Stimulated activated CD4-positive, alpha-beta T cell treated with anti-CD3 and anti-CD28 coated beads, TNF-alpha, amount 100 ng/mL, for 48 hours (primary cell): ENCODE results near the gene IQSEC3.

Experiments
- DNase-seq, 3 donors: peaks; one replicate each; pipeline ENCODE4 v3.0.0-alpha.2; 2020; ENCODE audit warnings: low read depth in 3 of 3

Gene IQSEC3

DNA sequence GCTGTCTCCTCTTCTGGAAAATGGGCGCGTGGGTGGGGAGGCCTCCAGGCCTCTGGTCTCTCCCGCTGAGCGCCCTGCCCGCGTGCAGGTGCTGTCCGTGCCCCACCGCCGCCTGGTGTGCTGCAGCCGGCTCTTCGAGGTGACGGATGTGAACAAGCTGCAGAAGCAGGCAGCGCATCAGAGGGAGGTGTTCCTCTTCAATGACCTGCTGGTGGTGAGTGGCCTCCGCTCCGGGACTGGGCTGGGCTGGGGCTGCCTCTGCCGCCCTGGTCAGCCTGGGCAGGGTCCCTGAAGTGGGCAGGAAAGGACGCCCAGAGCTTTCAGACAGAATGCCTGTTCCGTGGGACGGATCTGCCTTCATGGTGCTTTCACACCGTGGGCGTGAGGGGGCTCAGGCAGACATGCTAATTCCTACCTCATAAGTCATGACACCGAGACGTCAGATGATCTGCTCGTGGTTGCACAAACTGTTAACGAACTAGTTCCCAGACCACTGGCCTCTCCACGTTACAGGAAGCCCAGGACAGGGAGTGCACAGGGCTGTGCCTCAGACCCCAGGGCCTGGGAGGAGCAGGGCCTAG lies 96.9 kb downstream of the IQSEC3 start:
- no peak for DNase-seq

DNA sequence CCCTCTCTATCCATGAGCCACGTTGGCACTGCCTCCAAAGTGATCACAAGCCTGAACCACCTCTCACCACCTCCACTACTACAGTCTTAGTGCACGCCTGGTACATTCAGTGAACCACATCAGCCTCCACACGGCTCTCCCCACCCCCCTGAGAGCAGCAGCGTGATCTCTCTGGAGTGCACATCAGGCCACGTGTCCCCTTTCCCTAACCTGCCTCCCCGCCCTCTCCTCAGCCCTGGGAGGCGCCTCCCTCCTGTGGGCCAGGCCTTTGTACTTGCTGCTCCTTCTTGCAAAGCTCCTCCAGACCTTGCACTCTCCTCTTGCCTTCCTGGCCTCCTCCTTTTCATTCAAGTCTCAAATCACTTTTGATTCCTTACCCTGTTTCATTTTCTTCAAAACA lies 97.6 kb downstream of the IQSEC3 start:
- DNase-seq: no peak

DNA sequence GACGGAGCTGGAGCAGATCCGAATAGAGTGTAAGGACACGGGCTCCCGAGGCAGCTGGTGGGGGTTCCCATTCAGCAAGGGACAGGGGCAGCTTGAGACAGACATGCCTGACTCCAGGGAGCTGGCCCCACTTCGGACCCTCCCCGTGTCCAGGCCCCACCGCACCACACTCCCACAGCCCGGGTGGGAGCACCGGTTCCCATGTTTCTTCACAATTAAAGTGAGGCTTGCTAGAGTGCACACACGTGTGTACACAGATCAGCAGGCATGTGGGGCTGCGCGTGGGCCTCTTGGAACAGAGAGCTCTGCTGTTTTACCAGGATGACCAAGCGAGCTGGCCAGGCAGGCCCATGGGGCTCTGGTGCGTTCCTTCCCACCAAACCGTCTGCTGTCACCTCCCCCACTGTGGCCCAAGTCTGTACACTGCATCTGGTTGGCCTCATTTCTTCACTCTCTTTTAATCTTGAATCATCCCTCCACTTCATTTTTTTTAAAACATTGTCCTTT lies 99.3 kb downstream of the IQSEC3 start:
- no peak for DNase-seq

DNA sequence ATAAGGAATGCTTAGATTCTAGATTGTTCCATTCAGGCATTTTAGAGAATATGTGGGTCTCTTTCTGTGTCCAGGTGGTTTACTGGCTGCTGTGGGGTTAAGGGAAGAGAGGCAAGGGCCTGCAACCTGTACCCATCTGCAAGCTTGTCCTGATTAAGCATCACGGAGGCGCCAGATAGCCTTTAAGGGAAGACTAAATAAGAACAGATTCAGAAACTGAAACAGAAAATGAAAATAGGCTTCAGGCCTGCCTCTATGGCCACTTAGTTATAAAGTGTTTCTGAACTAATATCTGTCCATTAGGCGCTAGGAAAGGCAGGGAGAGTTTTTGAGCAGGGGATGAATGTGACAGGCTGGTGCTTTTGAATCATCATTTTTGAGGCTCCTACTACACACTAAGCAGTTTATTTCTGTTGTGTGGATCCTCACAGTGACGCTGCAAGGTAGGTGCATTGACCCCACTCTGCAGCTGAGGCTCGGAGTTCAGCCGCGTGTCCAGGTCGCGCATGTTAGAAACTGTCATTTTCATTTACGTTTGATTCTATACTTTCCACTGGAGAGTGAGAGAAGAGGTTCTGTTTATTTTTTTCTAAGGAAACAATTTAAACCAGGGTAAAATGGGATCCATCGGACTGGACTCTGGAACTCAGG lies 100.0 kb downstream of the IQSEC3 start:
- DNase-seq: no peak

DNA sequence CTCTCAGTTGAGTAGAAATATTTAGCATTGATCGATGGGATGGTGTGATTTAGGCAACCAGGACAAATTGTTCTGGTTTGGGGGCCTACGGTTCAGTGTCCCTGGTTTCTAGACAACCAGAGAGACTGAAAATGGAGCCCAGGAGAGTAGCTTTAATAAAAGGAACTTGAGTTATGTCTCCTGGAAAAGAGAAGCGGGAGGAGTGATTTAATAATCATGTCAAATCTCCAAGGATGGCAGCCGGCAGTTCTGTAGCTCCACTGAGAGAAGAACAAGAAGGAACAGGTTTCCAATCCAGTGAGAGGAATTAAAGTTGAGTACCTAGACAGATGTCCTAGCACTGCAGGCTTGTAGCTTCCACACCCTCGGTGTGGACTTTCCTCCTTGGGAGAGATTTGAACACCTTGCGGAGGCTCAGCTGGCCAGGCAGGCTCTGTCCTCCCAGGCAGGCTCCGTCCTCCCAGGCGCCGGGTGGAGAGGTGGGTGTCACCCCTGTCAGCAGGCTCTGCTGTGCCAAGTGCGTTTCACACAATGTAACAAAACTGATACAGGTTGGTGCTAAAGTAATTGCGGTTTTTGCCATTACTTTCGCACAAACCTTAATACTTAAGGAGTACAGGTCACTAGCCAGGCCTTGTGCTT lies 101.5 kb downstream of the IQSEC3 start:
- no peak for DNase-seq

DNA sequence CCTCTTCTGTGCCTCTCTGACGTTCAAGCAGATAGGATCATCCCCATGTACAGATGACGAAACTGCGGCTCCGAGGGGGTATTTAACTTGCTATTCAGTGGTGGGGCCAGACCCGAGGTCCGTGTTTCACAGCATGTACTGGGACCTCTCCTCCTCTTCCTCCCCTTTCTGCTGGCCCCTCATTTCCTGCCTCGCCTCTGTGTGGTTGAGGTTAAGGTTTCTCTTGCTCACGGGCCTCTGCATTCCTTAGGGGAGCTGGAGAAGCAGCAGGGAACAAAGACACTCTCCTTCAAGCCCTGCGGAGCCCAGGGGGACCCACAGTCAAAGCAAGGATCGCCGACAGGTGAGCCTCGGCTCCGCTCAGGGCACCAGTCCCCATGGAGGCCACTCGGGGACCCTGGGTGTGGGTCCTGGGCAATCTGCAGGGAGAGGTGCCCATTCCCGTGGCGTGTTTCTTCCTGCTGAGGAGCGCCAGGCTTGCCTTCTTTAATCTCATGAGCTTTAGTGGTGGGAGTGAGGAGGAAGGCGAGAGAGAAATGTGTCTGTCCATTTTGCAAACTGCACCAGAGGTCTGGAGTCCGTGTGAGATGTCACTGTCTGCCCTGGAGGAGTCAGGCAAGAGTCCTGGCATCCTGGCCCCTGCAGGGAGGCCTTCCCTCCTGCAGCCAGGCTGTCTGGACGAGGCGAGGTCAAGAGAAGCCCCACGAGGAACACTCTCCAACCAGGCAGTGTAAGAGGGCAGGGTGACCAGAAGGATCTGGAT lies 102.4 kb downstream of the IQSEC3 start:
- no peak for DNase-seq

DNA sequence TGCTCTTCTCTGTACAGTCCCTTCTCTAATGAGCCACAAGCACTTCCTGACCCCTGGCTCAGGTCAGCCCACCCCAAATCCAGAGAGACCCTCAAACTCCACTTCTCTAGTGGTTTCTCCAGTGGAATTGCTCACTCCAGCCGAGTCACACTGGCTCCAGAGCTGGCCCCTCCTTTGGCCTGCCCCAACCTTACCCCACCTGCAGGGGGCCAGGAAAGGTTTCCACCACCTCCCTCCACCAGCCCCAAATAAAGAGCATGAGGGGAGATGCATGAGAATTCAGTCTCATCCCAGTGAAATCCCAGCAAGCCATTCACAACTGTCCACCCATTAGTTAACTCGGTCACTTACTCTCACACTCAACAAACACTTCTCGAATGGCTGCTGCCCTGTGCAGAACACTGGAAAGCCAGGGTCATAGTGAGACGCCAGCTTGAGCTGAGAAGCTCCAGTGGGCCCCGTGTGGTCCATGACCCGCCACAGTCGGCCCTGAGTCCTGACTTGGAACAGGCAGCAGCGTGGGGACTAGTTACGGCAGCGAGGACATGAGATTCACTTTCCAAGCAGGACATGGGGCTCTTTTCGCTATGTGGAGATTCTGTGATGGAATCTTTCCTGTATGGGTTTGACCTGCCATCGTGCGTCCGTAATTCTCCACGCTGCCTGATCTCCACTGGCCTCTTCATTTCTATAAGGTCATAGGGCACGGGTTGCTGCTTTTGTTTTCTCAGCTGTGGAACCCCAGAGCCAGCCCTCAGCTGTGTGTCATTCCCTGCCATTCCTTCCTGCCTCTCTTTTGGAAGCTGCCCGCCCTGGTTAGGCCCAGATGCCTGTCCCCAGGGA lies 103.2 kb downstream of the IQSEC3 start:
- DNase-seq: no peak

DNA sequence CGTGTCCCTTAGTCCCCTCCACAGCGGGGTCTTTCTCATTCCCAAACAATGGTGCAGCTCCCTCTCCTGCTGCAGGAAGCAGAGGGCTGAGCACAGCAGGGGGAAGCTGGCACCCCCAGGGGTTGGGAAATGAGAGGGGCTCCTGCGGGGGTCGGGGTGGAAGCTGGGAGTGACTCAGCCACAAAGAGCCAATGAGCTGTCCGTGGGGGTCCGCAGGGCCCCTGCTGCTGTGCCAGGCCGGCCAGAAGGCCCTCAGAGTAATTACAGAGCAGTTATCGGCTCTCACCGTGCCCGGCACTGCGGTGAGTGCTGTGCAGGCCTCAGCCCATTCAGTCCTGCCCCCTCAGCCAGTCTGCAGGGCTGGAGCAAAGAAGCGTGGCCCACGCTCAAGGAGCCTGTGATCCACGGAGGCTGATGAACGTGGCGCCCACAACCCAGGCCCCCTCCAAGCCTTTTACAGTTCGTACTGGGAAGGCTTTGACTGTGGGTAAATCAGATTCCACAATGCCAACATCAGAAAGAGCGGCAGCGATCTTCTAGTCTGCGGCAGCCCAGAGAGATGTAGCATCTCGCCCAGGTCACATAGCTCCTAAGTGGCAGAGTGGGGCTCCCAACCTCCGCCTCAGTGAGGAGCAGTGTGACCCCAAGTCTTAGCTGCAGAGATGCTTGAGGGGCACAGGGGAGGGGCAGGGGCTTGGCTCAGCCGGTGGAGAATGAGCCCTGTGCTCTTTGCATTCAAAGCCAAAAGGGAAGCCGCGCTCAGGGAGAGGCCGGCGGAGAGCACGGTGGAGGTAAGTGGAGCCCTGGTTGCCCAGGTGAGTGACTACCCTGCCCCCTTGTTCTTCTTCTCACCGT lies 104.0 kb downstream of the IQSEC3 start:
- no peak for DNase-seq

DNA sequence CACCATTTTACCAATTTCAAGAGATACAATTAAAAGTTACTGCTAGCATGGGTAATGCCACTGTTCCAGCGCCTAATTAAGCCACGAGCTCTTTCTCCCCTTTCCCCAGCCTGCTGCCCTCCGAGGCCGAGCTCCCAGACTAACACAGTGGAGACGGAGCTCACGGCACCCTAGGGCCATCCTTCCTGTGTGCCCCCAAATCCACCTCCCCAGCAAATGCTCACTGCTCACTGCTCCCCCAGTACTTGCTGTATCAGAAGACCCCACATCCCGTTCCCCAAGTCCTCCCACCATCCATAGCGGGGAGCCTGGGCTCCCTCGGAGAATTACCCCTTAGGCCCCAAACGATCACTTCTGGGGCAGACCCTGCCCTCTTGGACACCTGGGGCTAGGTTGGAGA lies 104.7 kb downstream of the IQSEC3 start:
- DNase-seq: no peak

DNA sequence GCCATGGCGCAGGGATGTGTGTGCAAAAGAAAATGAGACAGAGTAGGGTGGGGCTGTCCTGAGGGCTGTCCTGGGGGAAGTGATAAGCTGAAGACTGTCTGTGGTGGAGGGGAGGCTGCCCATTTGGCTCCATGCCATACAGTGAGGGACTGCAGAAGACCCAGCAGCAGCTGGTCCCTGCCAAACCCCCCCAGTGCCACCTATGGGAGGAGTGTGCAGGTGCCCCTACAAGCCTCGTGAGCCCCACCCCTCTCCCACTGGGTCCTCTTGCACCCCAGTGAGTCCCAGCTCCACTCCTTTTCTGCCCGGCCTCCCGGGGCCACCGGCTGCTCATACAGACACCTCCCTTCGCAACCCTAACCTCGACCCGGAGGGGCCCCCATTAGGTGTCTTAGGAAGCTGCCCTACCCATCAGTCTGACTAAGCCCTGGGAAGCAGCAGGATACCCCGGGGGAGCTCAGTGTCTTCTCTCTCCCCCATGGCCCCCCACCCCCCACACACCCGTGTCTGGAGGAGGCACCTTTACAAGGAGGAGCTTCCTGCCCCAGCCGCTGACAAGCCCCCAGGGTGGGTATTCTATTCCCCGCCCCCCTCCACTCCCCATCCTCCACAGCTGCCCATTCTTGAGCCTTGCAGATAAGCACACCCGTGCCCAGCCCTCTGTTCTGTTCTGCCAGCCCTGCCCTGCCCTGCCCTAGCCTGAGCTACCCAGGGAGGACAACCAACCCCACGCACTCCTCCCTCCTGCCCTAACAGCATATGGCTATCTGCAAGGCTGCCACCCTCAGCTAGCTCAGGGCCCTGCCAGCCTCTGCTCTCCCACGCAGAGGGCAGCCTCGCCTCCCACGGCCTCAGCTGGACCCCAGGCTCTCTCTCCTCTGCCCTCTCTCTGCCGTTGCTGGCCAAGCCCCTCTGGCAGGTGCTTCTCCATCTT lies 105.4 kb downstream of the IQSEC3 start:
- no peak for DNase-seq

DNA sequence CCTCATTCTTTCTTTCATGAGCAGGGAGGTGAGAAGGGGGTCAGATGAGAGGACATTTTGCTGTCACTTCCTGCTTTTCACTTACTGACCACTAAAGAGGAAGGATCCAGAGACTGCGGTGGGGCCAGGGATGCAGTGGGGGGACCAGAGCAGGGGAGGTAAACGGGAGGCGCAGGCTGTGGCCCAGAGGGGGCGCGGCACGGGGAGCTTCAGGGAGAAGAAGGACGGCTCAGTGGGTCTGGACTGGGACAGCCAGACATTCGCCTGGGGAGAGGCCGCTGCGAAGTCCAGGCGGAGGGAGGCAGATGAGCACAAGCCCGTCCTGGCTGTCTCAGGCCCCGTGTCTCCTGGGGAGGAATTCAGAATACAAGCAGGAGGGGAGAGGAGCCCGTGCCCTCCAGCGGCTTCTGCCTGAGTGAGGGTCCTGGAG lies 106.2 kb downstream of the IQSEC3 start:
- no peak for DNase-seq

DNA sequence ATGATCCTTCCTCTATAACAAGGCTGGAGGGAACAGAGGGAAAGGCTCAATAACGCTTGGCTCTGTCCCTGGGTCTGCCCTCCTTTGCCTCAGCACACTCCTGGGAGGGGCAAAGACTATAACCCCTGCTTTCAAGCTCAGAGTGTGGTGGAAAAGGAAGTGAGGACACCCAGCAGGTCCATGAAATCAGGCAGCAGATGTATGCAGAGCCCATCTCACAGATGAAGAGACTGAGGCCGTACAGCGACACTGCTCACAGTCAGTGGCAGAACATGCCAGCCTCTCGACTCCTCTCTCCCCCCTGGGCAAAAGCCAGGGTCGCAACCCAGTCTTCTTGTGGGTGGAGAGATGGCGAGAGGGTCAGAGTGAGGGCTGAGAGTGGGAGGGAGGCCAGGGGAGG lies 107.6 kb downstream of the IQSEC3 start:
- DNase-seq: no peak

DNA sequence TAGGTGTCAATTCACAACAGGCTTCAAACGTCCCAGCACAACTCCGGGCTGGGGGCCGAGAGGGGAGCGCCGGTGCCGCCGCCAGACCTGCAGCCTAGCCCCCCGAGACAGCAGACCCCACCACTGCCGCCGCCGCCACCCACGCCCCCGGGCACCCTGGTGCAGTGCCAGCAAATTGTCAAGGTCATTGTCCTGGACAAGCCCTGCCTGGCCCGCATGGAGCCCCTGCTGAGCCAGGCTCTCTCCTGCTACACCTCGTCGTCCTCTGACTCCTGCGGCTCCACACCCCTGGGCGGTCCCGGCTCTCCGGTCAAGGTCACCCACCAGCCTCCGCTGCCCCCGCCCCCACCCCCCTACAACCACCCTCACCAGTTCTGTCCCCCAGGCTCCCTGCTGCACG lies 108.0 kb downstream of the IQSEC3 start:
- no peak for DNase-seq

DNA sequence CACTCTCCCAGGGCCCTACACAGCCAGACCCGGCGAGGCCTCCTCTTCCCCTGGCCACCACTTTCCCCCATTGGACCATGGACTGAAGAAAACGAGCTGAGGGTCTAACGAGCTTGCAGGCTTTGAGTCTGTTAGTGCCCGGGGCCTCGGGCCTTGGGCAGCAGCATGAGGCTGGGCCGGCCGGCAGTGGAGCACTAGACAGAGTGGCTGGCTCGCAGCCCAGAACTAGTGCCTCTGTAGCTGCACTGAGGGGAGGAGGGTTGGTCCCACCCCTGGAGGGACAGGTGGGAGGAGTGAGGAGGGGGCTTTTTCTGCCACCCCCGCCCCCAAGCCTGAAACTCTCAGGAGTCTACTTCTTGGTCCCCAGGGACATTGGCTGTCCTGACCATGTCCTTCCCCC lies 108.7 kb downstream of the IQSEC3 start:
- no peak for DNase-seq

DNA sequence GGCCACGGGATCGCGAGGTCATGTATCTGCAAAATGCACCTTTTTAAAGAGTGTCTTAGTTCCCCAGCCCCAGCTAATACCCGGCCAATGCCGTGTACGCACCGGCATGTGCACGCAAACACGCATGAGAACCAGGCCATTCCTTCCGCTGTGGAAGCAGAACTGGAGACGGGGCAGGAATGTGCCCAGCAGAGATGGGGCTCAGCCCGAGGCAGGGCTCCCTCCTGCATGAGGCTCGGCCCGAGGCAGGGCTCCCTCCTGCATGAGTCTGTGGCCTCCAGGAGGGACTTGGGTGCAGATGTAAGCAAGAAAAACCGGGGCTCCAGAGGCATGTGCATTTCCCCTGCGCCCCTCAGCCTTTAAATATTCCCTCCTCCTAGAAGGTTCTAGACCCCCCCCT lies 109.2 kb downstream of the IQSEC3 start:
- no peak for DNase-seq

DNA sequence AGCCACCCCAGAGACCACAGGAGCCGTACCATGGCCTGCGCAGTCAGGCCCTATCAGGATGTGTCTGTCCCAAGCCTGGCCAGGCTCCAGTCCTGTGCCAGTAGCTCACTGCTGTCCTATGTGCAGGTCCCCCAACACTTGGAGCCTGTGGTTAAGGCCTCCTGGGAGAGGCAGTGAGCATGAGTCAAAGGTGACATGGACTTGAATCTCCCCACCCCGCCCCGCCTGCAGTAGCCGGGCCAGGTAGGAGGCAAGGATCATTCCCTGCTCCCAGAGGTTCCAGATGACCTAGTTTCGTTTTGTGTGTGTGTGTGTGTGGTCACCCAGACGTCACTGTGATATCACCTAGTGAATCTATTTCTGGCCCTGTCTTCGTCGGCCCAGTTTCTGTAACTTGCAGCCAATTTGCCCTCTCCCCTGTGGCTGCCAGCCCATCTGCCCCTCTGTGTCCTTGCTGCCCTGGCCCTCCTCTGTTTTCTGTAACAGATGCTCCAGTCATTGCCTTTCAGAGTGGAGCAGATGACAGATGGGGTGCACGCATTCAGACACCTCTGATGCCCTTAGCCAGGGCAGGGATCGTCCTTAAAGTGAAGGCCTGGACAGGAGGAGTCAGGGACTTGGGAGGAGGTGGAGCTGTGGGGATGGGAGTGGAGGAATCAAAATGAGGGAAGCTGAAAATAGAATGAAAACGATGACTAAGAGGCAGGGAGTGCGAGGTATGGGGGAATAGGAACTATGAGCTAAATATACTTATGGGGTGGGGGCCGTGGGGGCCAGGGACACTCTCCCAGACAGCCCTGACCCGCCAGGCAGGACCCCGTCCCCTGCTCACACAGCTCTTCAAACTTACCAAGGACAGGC lies 110.0 kb downstream of the IQSEC3 start:
- no peak for DNase-seq

DNA sequence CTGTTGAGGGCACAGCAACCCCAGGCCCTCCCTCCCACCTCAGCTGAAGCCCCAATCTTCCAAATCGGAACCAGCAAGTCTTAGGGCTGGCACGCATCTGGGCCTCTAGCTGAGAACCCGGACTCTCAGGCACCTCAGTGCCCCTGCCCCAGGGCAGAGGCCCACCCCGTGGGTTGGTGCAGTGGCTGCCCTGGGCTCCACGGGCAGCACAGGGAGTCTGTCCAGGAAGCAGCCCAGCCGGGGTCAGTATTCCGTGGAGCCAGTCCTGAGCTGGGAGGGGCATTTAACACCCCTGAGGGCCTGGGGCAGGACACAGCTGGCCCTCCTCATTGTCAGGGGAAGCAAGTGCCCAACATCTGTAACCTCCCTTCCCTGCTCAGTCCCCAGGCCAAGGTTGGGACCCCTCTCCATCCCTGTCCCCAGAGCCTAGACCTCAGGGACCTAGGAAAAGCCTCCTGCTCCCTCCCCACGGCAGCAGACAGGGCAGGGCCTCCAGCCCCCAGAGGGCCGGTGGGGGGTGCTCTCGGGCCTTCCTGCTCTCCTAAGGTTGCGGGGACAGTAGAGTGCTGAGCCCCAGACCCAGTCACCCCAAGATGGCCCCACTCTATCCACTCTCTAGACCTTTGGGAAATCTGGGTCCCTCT lies 110.9 kb downstream of the IQSEC3 start:
- DNase-seq: no peak
